K562 (cell line): ENCODE results near the gene RFNG. TPM values are rescaled to one million over a fixed set of nuclear protein-coding genes. Genes with fewer than 3 reads are reported as not detected.

Experiments used
- ATAC-seq: fragments of 200-7000 bp; cut with Tn5 transposase; 3 replicates; pipeline ENCODE4 v1.9.1; 2020; ENCODE audit warnings: moderate library complexity
- BruUV-seq: library from RNA; stranded (reverse); fragments of 400-500 nt; replicated peaks from 2 replicates; lab custom pipeline; 2021; lab: Mats Ljungman, UMichigan
- CTCF ChIA-PET: fragments of 300-600 bp; formaldehyde crosslinking; extraction: SDS; loops from one replicate; lab custom pipeline; 2021; ENCODE audit warnings: low intra/inter-chr PET ratio; lab: Yijun Ruan, JAX
- POLR2A ChIA-PET: fragments of 300-600, 350-650 bp; sonication (Branson Sonifier 250); formaldehyde crosslinking; extraction: SDS; loops from one replicate; lab custom pipeline; 2021; ENCODE audit warnings: antibody characterized with exemption, inconsistent platforms; lab: Yijun Ruan, JAX
- DNase-seq, 4 experiments: peaks; one replicate each; pipeline versions ENCODE4 v3.0.0 to v3.0.0-alpha.2; 2011 to 2018; ENCODE audit warnings: low spot score in 3 of 4, mixed read lengths in 3 of 4; ENCODE audit errors: extremely low read depth in 1 of 4
- FAIRE-seq: peaks from 2 replicates; lab custom pipeline; 2011; peaks lifted over from hg19 to GRCh38; lab: Jason Lieb, UNC
- H2AFZ ChIP-seq: 2 replicates; pipeline ENCODE4 v1.6.0; 2011; ENCODE audit warnings: low read depth, low read length, control low read depth, inconsistent platforms
- H3K27ac ChIP-seq: fragments of 200-600 bp; 3 replicates; pipeline ENCODE4 v1.8.0; 2011; ENCODE audit warnings: low read depth, mild to moderate bottlenecking, control low read depth, inconsistent platforms, low read length, moderate library complexity, mixed read lengths; ENCODE audit errors: extremely low read depth
- H3K27me3 ChIP-seq, 2 experiments: fragments of 300-600 bp in 1 of 2; 2 replicates in 1 of 2; 3 replicates in 1 of 2; pipeline versions ENCODE4 v1.6.0 to v1.8.0; 2011; ENCODE audit warnings: inconsistent platforms in 2 of 2, low read length in 2 of 2, mild to moderate bottlenecking in 1 of 2, mixed read lengths in 1 of 2, moderate library complexity in 1 of 2; ENCODE audit not compliant: control insufficient read depth in 2 of 2, insufficient read depth in 2 of 2
- H3K36me3 ChIP-seq: fragments of 300-600 bp; 3 replicates; pipeline ENCODE4 v1.8.0; 2011; ENCODE audit warnings: mild to moderate bottlenecking, low read length, inconsistent platforms; ENCODE audit not compliant: control insufficient read depth, insufficient read depth
- H3K4me1 ChIP-seq, 2 experiments: fragments of 200-600 bp in 1 of 2; replicated peaks in 1 of 2; 2 replicates in 1 of 2; 3 replicates in 1 of 2; pipeline versions ENCODE4 v1.5.1 to v1.8.0; 2011; ENCODE audit warnings: inconsistent platforms in 2 of 2, low read length in 2 of 2, mild to moderate bottlenecking in 1 of 2, mixed read lengths in 1 of 2, moderate library complexity in 1 of 2; ENCODE audit not compliant: control insufficient read depth in 2 of 2, insufficient read depth in 2 of 2
- H3K4me2 ChIP-seq: 2 replicates; pipeline ENCODE4 v1.6.1; 2011; ENCODE audit warnings: low read length, control low read depth, inconsistent platforms, mixed read lengths; ENCODE audit not compliant: insufficient read depth
- H3K4me3 ChIP-seq: fragments of 200-600 bp; sonication (generic), shearing (Covaris generic); 2 replicates; pipeline ENCODE4 v1.5.1; 2016; ENCODE audit warnings: control low read depth, inconsistent platforms
- H3K79me2 ChIP-seq: fragments of 200-600 bp; 3 replicates; pipeline ENCODE4 v1.8.0; 2011; ENCODE audit warnings: low read length, inconsistent platforms; ENCODE audit not compliant: control insufficient read depth, insufficient read depth
- H3K9ac ChIP-seq, 2 experiments: 2 replicates each; pipeline versions ENCODE4 v1.6.0 to v1.6.1; 2011; ENCODE audit warnings: low read depth in 2 of 2, low read length in 2 of 2, control low read depth in 1 of 2, inconsistent platforms in 1 of 2, mild to moderate bottlenecking in 1 of 2, mixed read lengths in 1 of 2; ENCODE audit not compliant: insufficient read depth in 1 of 2
- H3K9me1 ChIP-seq: one replicate; pipeline ENCODE4 v1.6.0; 2011; ENCODE audit warnings: inconsistent platforms, mild to moderate bottlenecking, low read length, moderate library complexity; ENCODE audit not compliant: control insufficient read depth, insufficient read depth
- H3K9me3 ChIP-seq: replicated peaks from 2 replicates; pipeline ENCODE4 v1.5.1; 2011; ENCODE audit warnings: low read depth, low read length, inconsistent platforms; ENCODE audit not compliant: control insufficient read depth, insufficient read depth
- H4K20me1 ChIP-seq: replicated peaks from 2 replicates; pipeline ENCODE4 v1.6.1; 2011; ENCODE audit warnings: low read length, inconsistent platforms, mixed read lengths; ENCODE audit not compliant: control insufficient read depth, insufficient read depth
- POLR2G ChIP-seq: fragments of 200-400 bp; formaldehyde crosslinking; IDR thresholded peaks from 2 replicates; pipeline ENCODE4 v1.6.1; 2017; ENCODE audit warnings: low read depth, mild to moderate bottlenecking, antibody characterized with exemption, low read length, moderate library complexity
- ZNF511 ChIP-seq: sonication (generic); formaldehyde crosslinking; IDR thresholded peaks from 2 replicates; pipeline ENCODE4 v1.8.0; 2022; ENCODE audit warnings: mild to moderate bottlenecking, missing genetic modification reagents
- WGBS: fragments of 100-300 bp; shearing (Covaris generic); methylation state at CpG from one replicate; pipeline ENCODE4 v1.1.6; 2016; ENCODE audit warnings: low coverage, mixed read lengths; ENCODE audit not compliant: insufficient coverage; ENCODE audit errors: missing lambda C conversion rate; 5-methylcytosine and 5-hydroxymethylcytosine counted together
- in situ Hi-C: fragments of 300-500 bp; cut with MboI; formaldehyde crosslinking; loops from 4 replicates; pipeline ENCODE4 v1.15.0; 2018; ENCODE audit warnings: inconsistent platforms, mixed read lengths
- intact Hi-C: fragments of 100-400 bp; cut with micrococcal nuclease; formaldehyde crosslinking; loops from 2 replicates; pipeline ENCODE4 v1.14.2; 2022
- polyA plus RNA-seq, 8 experiments: library from polyadenylated mRNA; depleted of rRNA in 4 of 8; stranded (reverse) in 5 of 8; unstranded in 3 of 8; fragments of >200 nt; fragmentation: Nextera tagmentation in 2 of 8; fragmentation: Illumina TruSeq in 1 of 8; extraction: Ambion mirVana in 2 of 8; extraction: Trizol in 1 of 8; gene quantifications; 2 replicates each; pipeline versions ENCODE4 v1.2.1 to v1.2.3, GENCODE V29; 2011 to 2014; ENCODE audit warnings: inconsistent platforms in 1 of 8, missing spikeins in 1 of 8
- total RNA-seq, 7 experiments: library from RNA; depleted of rRNA in 6 of 7; stranded (reverse); fragments of >200 nt in 6 of 7; fragmentation: Illumina TruSeq in 2 of 7; extraction: Trizol in 2 of 7; gene quantifications; 2 replicates each; pipeline versions ENCODE4 v1.2.1 to v1.2.3, GENCODE V29; 2011 to 2021; ENCODE audit warnings: low replicate concordance in 1 of 7

Gene RFNG
- total and polyA plus RNA-seq, 9 of the 15 experiments (the other 6 are each of a cell fraction or from before 2014, with no cell fraction given): 0.32 to 32.8 (median 9.5) TPM

GRCh38 chr17:82004517-82005455 lies 46.8 kb downstream of the RFNG start:
- Histone ChIP-seq H3K9ac (no peak overlapping the region; a peak in 1 of 4 replicates), H2AFZ (no peak overlapping the region), H3K36me3 (no peaks in the 10 kb centered on the region), H3K4me3 (no peak overlapping the region), H3K27ac (no peak overlapping the region), H3K79me2 (no peaks in the 10 kb centered on the region), H3K9me1 (peaks cover 3% of the 10 kb centered on the region), H3K4me2 (no peak overlapping the region), H4K20me1 (0 out of 2 replicates have a peak, but pooled peaks cover 4% of the 10 kb centered on the region), H3K27me3 (no peaks in the 10 kb centered on the region), H3K9me3 (no peaks in the 10 kb centered on the region), H3K4me1 (peaks cover 0 to 78% of the 10 kb centered on the region in 2 experiments; a peak in 2 of 5 replicates)
- no peak for TF ChIP-seq ZNF511
- peak; percentile 5; the same call in 1 of the 2 replicates for TF ChIP-seq POLR2G
- in situ Hi-C loops (no loop called here), intact Hi-C loops (no loop called here)
- POLR2A ChIA-PET: interaction anchor here (0.6 to 1.1 kb wide), 4 partner anchors 13 to 32 kb away, joined by 3 to 5 read pairs (median 3); partner anchors contain the start of genes CENPX and LRRC45
- BruUV-seq: no TSS peak
- CTCF ChIA-PET: no interaction called here
- no peak for ATAC-seq
- no peak for DNase-seq
- no peak for FAIRE-seq
- 86% methylated on average over 25 of the region's 41 CpGs for WGBS
